HG02970 (cell line): ENCODE measurements around the gene BRPF3.

ENCODE experiments used
- ATAC-seq: cut with Tn5 transposase; IDR thresholded peaks from one replicate; pipeline ENCODE4 v1.9.1; 2021; ENCODE audit warnings: mild to moderate bottlenecking, moderate library complexity, moderate number of reproducible peaks; ENCODE audit not compliant: unreplicated experiment, low FRiP score

The BRPF3 gene

DNA sequence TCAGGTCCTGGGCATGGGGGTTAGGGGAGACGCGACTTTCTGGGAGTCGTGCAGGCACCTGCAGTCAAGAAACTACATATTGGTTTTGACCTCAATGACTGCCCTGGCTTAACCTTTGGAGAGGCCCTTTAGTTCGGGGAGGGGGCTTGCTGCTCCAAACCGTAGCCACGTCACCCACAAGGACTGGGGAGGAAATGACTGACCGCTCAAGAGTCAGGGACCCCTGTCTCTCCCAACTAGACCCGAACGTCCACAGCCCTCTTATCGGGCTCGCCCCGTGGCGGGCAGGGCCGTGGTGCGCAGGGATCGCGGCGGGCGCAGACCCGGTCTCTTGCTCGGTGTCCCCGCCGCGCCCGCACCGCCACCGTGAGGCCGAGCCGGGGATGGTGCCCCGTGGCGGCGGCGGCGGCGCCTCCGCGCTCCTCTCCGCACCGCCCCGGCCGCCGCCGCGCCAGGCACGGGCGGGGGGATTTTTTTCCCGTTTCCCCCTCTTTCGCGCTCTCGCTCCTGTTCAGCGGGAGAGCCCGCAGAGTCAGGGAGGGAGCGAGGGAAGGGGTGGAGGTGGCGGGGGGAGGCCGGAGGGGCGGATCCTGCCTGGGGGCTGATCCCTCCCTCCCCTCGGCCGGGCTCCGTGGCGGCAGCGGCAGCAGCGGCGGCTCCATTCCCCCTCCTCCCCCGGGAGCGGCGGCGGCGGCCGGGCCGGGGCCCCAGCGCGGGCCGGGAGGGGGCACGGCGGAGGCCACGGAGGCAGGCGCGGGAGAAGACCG, at the start of gene BRPF3:
TSS of gene BRPF3 (plus strand) at position 632 of the 767 bp plus-strand sequence. CDS start 3,579 bp downstream, outside the sequence.
- ATAC-seq = peak; percentile 61

GRCh38 chr6:36147294-36147693, 49.2 kb upstream of the BRPF3 start:
- ATAC-seq = no peak

GRCh38 chr6:36149476-36149875, 47.1 kb upstream of the BRPF3 start:
- ATAC-seq = no peak

DNA sequence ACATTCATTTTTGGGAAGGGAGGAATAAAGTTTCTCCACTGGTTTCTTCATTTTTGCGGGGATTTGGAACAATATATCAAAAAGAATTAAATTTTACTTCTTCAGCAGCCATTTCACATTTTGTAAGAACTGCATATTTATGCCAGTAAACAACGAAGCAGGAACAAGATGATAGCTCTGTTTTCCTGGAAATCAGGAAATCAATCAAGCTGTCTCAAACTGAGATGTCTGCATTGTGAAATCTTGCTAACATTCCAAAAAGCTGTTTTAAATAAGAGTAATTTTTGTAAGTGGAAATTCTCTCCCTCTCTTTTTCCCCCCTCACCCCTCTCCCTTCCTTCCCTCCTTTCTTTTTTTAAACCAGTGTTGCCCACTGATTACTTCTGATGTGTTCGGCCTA, 46.3 kb upstream of the BRPF3 start:
- ATAC-seq = no peak

GRCh38 chr6:36154286-36154685, 42.3 kb upstream of the BRPF3 start:
- no peak for ATAC-seq

DNA sequence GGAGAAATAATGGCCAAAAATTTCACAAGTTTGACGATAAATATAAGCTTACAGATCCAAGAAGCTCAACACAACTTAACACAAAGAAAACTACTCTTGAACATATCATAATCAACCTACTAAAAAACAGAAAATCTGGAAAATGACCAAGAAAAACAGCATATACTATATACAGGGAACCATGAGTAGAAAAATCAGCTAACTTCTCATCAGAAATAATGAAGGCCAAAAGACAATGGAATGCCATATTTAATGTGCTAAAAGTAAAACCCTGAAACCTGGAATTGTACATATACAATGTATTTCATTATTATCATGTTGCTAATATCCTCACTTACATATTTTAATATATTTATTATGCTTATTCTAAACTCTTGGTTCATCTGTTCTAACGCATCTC, 40.9 kb upstream of the BRPF3 start:
- ATAC-seq = no peak

- ATAC-seq = no peak
These were observed 36.3 kb upstream of the BRPF3 start for GRCh38 chr6:36160147-36160760.

DNA sequence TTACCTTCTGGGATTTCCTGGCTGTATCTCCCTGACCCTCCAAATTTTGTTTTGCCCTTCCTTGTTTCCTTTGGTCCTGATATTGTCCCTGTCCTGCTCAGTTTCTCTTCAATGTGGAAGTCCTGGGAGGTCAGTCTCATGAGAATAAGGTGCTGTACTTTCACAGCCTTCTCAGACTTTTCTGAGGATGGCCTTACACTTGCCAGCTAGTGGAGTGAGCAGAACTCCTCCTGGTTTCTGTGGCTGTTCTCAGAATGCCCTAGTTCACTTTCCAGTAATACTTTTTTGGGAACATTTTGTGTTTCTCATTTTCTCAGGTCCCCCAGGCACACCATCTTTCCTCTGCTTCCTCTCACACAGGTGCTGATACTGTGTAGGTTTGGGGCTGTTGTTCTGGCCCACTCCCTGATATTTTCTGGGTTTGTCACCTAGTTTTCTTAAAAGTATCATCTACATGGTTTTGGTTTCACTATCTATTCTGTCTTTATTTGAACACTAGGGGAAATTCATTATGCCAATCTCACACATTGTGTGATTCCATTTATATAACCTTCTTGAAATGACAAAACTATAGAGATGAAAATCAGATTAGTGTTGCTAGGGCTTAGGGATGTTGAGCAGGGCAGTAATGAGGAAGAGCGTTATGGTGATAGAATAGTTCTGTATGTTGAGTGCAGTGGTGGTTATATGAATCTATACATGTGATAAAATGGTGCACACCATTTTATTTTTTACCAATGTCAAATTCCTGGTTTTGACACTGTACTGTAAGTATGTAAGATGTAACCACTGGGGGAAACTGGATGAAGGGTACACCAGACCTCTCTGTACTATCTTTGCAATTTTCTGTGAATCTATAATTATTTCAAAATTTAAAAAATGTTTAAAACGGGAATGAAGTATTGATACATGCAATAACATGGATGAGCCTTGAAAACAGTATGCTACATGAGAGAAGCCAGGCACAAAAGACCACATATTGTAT, 27.2 kb upstream of the BRPF3 start:
- ATAC-seq = no peak

GRCh38 chr6:36170704-36171103, 25.8 kb upstream of the BRPF3 start:
- no peak for ATAC-seq

GRCh38 chr6:36171573-36171972, 25.0 kb upstream of the BRPF3 start:
- ATAC-seq = no peak

- ATAC-seq = no peak
These were observed 19.4 kb upstream of the BRPF3 start for GRCh38 chr6:36177166-36177565.

DNA sequence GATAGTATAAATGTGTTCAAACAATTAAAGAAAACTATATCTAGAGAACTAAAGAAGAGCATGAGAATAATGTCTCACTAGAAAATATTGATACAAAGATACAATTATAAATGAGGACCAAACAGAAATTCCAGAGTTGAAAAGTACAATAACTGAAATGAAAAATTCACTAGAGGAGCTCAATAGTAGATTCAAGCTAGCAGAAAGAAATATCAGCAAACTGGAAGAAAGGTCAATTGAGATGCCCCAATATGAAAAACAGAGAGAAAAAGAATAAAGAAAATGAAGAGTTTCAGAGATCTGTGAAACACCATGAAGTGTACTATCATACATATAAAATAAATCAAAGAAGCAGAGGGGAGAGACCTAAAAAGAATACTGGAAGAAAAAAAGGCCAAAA, 18.0 kb upstream of the BRPF3 start:
- ATAC-seq = no peak

DNA sequence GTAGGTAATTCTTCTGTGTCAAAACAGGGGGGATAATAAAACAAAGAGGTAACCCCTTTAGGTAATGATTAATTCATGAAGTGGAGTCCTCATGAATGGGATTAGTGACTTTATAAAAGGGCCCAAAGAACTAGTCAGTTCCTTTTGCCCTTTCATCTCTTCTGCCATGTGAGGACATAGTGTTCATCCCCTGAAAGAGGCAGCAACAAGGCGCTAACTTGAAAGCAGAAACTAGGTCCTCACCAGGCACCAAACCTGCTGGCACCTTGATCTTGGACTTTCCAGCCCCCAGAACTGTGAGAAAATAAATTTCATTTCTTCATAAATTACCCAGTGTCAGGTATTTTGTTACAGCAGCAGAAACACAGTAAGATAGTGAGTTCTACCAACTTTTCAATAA, 16.4 kb upstream of the BRPF3 start:
- ATAC-seq = no peak

GRCh38 chr6:36184311-36184710, 12.2 kb upstream of the BRPF3 start:
- no peak for ATAC-seq

DNA sequence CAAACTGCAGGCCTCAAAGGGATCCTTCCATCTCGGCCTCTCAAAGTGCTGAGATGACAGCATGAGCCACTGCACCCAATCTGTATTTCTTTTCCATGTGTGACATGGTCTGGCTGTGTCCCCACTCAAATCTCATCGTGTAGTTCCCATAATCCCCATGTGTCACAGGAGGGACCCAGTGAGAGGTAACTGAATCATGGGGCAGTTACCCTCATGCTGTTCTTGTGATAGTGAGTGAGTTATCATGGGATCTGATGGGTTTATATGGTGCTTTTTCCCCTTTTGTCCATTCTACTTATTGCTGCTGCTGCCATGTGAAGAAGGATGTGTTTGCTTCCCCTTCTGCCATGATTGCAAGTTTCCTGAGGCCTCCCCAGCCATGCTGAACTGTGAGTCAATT, 10.3 kb upstream of the BRPF3 start:
- no peak for ATAC-seq

DNA sequence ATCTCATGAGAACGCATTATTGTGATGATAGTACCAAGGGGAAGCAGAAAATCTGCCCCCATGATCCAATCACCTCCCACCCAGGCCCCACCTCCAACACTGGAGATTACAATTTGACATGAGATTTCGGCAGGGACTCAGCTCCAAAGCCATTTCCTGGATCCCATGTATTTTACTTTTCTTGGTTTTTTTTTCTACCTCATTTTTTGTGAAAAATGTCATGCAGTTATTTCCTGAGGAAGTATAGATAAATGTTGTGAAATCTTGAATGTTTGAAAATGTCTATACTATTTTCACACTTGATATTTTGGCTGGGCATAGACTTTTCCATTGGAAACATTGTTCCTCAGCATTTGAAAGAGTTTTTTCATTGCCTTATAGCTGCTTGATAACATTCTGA, 9.1 kb upstream of the BRPF3 start:
- no peak for ATAC-seq

GRCh38 chr6:36195471-36196112, 952 bp upstream of the BRPF3 start:
- ATAC-seq = no peak

DNA sequence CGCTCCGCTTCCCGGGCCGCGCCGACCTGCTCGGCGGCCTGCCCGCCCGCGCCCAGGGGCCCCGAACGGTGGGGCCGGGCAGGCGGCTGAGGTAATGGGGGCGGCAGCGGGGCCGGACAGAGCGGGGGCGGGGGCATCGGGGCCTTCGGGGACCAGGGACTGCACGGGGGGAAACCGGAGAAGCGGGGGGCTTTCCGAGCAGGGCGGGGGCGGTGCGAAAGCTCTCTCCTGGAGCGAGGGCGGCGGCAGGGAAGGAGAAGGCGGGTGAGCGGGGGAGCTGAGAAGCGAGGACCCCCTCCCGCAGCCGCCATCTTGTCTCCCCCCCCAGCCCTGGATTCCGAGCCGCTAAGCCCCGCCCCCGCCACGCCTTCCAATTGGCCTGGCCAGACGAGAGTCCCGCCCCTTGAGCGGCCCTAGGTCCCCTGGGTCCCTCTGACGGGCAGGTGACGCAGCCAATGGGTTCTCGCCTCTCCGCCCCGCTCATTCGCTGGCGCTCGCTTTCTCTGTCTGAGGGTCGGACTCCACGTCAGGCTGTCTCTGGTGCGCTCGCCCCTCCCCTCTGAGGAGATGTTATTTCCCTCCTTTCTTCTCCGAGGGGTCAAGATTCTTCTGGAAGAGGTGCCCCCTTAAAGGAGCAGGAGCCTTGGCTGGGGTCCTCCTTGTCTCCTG, 470 bp downstream of the BRPF3 start:
- ATAC-seq = peak; percentile 90

DNA sequence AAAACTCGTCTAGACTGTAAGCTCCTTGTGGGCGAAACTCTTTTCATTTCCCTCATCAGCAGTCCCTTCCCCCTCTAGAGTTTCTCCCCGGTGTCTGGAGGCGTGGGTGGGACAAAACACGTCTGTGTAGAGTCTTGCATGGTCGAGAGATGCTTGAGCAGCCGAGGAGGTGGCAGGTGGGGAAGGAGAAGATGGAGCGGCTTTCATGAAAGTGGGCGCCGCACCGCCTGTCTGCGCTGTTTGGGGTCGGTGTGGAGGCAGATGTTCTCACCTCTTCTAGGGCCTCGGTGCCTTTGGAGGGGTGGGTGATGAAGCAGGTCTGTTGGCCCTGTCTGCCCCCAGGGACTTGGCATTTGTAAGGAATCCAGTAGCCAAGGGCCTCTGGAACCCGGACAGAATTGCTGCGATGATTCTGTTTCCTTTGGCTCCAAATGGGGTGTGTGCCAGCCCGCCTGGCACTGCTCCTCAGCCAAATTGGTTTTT, 1.2 kb downstream of the BRPF3 start:
- no peak for ATAC-seq

GRCh38 chr6:36198986-36199385, 2.4 kb downstream of the BRPF3 start:
- ATAC-seq = no peak
